ENCODE results near the gene IGBP1. TPM values are rescaled to one million over a fixed set of nuclear protein-coding genes. Genes with fewer than 3 reads are reported as not detected.

Gene IGBP1
- total and polyA plus RNA-seq, 9 of the 15 experiments (the other 6 are each of a cell fraction or from before 2014, with no cell fraction given) = 36.6 to 91.5 (median 52.8) TPM

- no peaks in the 10 kb centered on the region for H4K20me1 ChIP-seq (replicated peaks; ENCODE audit: control insufficient read depth, insufficient read depth, low read length)
- H2AFZ ChIP-seq (ENCODE audit: low read depth, low read length) = no peak overlapping the region
- intact Hi-C loops (cut with micrococcal nuclease) = no loop called here
- no peaks in the 10 kb centered on the region for H3K9me3 ChIP-seq (replicated peaks; ENCODE audit: control insufficient read depth, insufficient read depth, low read depth, low read length)
- no peak for FAIRE-seq
- in situ Hi-C loops (cut with MboI) = no loop called here
- H3K4me3 ChIP-seq = no peak overlapping the region
- peaks cover 30% of the 10 kb centered on the region; the same call in 2 of the 3 replicates for H3K36me3 ChIP-seq (ENCODE audit: control insufficient read depth, insufficient read depth, low read length)
- ATAC-seq = no peak
- no peak overlapping the region for H3K4me2 ChIP-seq (ENCODE audit: insufficient read depth, low read length)
- no peaks in the 10 kb centered on the region for H3K9me1 ChIP-seq (ENCODE audit: control insufficient read depth, insufficient read depth, low read length)
- H3K4me1 ChIP-seq (replicated peaks in 1 of 2; ENCODE audit: control insufficient read depth in 2 of 2, insufficient read depth in 2 of 2, low read length in 2 of 2) = no peaks in the 10 kb centered on the region
- ChIA-PET POLR2A (interaction anchor here (1.0 to 1.8 kb wide), 3 partner anchors 8 to 27 kb away, joined by 3 to 13 read pairs (median 6); partner anchors contain the start of gene IGBP1), CTCF (ENCODE audit: low intra/inter-chr PET ratio) (no interaction called here)
- DNase-seq (ENCODE audit: extremely low read depth in 1 of 4, low spot score in 3 of 4) = no peak
- no TSS peak for BruUV-seq (replicated peaks)
- no peaks in the 10 kb centered on the region for H3K79me2 ChIP-seq (ENCODE audit: control insufficient read depth, insufficient read depth, low read length)
- no peak overlapping the region for H3K9ac ChIP-seq (ENCODE audit: insufficient read depth in 1 of 2, low read depth in 2 of 2, low read length in 2 of 2)
- no peak overlapping the region for H3K27ac ChIP-seq (ENCODE audit: extremely low read depth, low read depth, low read length)
- H3K27me3 ChIP-seq (ENCODE audit: control insufficient read depth in 2 of 2, insufficient read depth in 2 of 2, low read length in 2 of 2) = no peaks in the 10 kb centered on the region
- 0% methylated on average over 1 of the region's 2 CpGs for WGBS (ENCODE audit: insufficient coverage, low coverage, missing lambda C conversion rate)
- no peak for TF ChIP-seq PBX2 (CRISPR knock-in tag; IDR thresholded peaks at IDR 0.05; ENCODE audit: low read depth)
- TF ChIP-seq PBX2 (tag; conservative IDR thresholded peaks at IDR 0.05; ENCODE audit: low read depth) = no peak
- TF ChIP-seq ZZZ3 (IDR thresholded peaks at IDR 0.05) = no peak
- no peak for TF ChIP-seq RNF219 (CRISPR knock-in tag; IDR thresholded peaks at IDR 0.05)
- TF ChIP-seq TAF9B (IDR thresholded peaks at IDR 0.05; ENCODE audit: partially characterized antibody) = no peak
- no peak for TF ChIP-seq KAT2B (IDR thresholded peaks at IDR 0.05; ENCODE audit: low read depth, low read length)
- no peak for TF ChIP-seq PTTG1 (tag; IDR thresholded peaks at IDR 0.05; ENCODE audit: low read depth)
- TF ChIP-seq MTF1 (CRISPR knock-in tag; IDR thresholded peaks at IDR 0.05; ENCODE audit: borderline replicate concordance) = no peak
- no peak for TF ChIP-seq FOS (IDR thresholded peaks at IDR 0.05; ENCODE audit: extremely low read depth, insufficient read length)
- no peak for TF ChIP-seq EP300 (IDR thresholded peaks at IDR 0.05; ENCODE audit: low read length)
- no peak for TF ChIP-seq SMARCE1 (IDR thresholded peaks at IDR 0.05)
- TF ChIP-seq NFE2L1 (tag; IDR thresholded peaks at IDR 0.05; ENCODE audit: borderline replicate concordance, low read depth) = no peak
- TF ChIP-seq ZBTB12 (CRISPR knock-in tag; IDR thresholded peaks at IDR 0.05) = no peak
- no peak for TF ChIP-seq KDM5B (IDR thresholded peaks at IDR 0.05; ENCODE audit: insufficient replicate concordance, low read depth, low read length)
- no peak for TF ChIP-seq HES1 (IDR thresholded peaks at IDR 0.05; ENCODE audit: low read depth)
- TF ChIP-seq CCNT2 (IDR thresholded peaks at IDR 0.05; ENCODE audit: borderline replicate concordance, extremely low read depth, insufficient read length, low read depth, low read length) = no peak
- no peak for TF ChIP-seq ZBTB8A (IDR thresholded peaks at IDR 0.05; ENCODE audit: partially characterized antibody)
These were observed 8.1 kb downstream of the IGBP1 start for GRCh38 chrX:70141373-70141772.

Measured in K562 (cell line).